GM18909 (cell line): Measurements from ENCODE around the gene PDZD2.

Experiments used
- ATAC-seq: cut with Tn5 transposase; IDR thresholded peaks from one replicate; pipeline ENCODE4 v1.9.1; 2021; ENCODE audit warnings: mild to moderate bottlenecking; ENCODE audit not compliant: unreplicated experiment, poor library complexity

The PDZD2 gene

GRCh38 chr5:32147236-32147635 is 508.3 kb downstream of the PDZD2 start:
- ATAC-seq = no peak

- no peak for ATAC-seq
Measured at GRCh38 chr5:32147959-32148358, 509.0 kb downstream of the PDZD2 start.

- no peak for ATAC-seq
Measured at GRCh38 chr5:32150366-32150765, 511.4 kb downstream of the PDZD2 start.

- ATAC-seq = no peak
Measured at GRCh38 chr5:32151198-32151597, 512.3 kb downstream of the PDZD2 start.

- no peak for ATAC-seq
Measured at GRCh38 chr5:32153723-32154122, 514.8 kb downstream of the PDZD2 start.

- no peak for ATAC-seq
Measured at GRCh38 chr5:32155211-32155610, 516.3 kb downstream of the PDZD2 start.

GRCh38 chr5:32156635-32157034 is 517.7 kb downstream of the PDZD2 start:
- no peak for ATAC-seq

- ATAC-seq = no peak
Measured at GRCh38 chr5:32157078-32157477, 518.1 kb downstream of the PDZD2 start.

- no peak for ATAC-seq
Measured at GRCh38 chr5:32158679-32158975, 519.7 kb downstream of the PDZD2 start.

GRCh38 chr5:32159328-32160072 is 520.6 kb downstream of the PDZD2 start:
- ATAC-seq = no peak

- no peak for ATAC-seq
Measured at GRCh38 chr5:32160228-32160627, 521.3 kb downstream of the PDZD2 start.
